Kidney (tissue), 14 donors: ENCODE data around the gene HSPB7. TPM values are rescaled to one million over a fixed set of nuclear protein-coding genes. Genes with fewer than 3 reads are reported as not detected.

Experiments used
- DNase-seq, 5 donors: peaks; one replicate each; pipeline ENCODE4 v3.0.0-alpha.2; 2013 to 2020
- FAIRE-seq: peaks from 2 replicates; lab custom pipeline; 2012; peaks lifted over from hg19 to GRCh38; lab: Jason Lieb, UNC
- H3K27ac ChIP-seq, 2 donors: one replicate each; pipeline ENCODE4 v1.7.0; 2013; ENCODE audit warnings: low read depth in 2 of 2, low read length in 2 of 2, inconsistent platforms in 1 of 2
- H3K27me3 ChIP-seq: one replicate; pipeline ENCODE4 v1.7.1; 2013; ENCODE audit warnings: low read length, inconsistent platforms; ENCODE audit not compliant: control insufficient read depth, insufficient read depth
- H3K36me3 ChIP-seq, 3 donors: one replicate each; pipeline versions ENCODE4 v1.7.0 to v1.7.1; 2013; ENCODE audit warnings: low read length in 3 of 3, control low read depth in 1 of 3, inconsistent platforms in 1 of 3; ENCODE audit not compliant: insufficient read depth in 3 of 3, control insufficient read depth in 2 of 3
- H3K4me1 ChIP-seq, 3 donors: one replicate each; pipeline versions ENCODE4 v1.7.0 to v1.7.1; 2013; ENCODE audit warnings: low read length in 3 of 3, inconsistent platforms in 1 of 3, low read depth in 1 of 3; ENCODE audit not compliant: control insufficient read depth in 2 of 3, insufficient read depth in 2 of 3
- H3K4me3 ChIP-seq, 3 donors: one replicate each; pipeline versions ENCODE4 v1.7.0 to v1.8.1; 2013; ENCODE audit warnings: low read length in 3 of 3, control low read depth in 1 of 3, inconsistent platforms in 1 of 3
- H3K9ac ChIP-seq, 3 donors: one replicate each; pipeline versions ENCODE4 v1.7.0 to v1.7.1; 2013; ENCODE audit warnings: low read length in 3 of 3, control low read depth in 1 of 3, inconsistent platforms in 1 of 3
- H3K9me3 ChIP-seq, 3 donors: one replicate each; pipeline versions ENCODE4 v1.7.0 to v1.7.1; 2013; ENCODE audit warnings: low read length in 3 of 3, control low read depth in 1 of 3, inconsistent platforms in 1 of 3; ENCODE audit not compliant: control insufficient read depth in 2 of 3, insufficient read depth in 1 of 3
- CTCF ChIP-seq: IDR thresholded peaks from 3 replicates; pipeline ENCODE4 v1.5.1; 2012; ENCODE audit warnings: mild to moderate bottlenecking, moderate library complexity, borderline replicate concordance; ENCODE audit not compliant: insufficient read depth; ENCODE audit errors: extremely low read depth
- intact Hi-C: fragments of 100-400 bp; cut with DNase I; formaldehyde crosslinking; loops from one replicate; pipeline ENCODE4 v1.11.1; 2022
- polyA plus RNA-seq: library from polyadenylated mRNA; stranded (reverse); fragments of 350-450 nt; fragmentation: Illumina TruSeq; extraction: RNeasy Lipid Tissue Mini Kit (QIAGEN cat#74804); gene quantifications from one replicate; pipeline ENCODE4 v1.2.3, GENCODE V29; 2014; ENCODE audit warnings: low read depth, low replicate concordance; ENCODE audit not compliant: insufficient read depth
- total RNA-seq: library from RNA; stranded (reverse); fragmentation: NEBNext Ultra II Directional; extraction: Animal tissue kit (Norgen Biotek cat#: 25700); gene quantifications from one replicate; pipeline ENCODE4 v1.2.1, GENCODE V29; 2021
- donor health status: control.
- donor health status: control.
- donor health status: control.
- donor health status: control.
- donor health status: control.
- donor health status: DM: yes; HTN: yes; CAD: no.
- donor health status: Normal renal cell carcinoma (clear cell type).

Gene HSPB7
- total and polyA plus RNA-seq, 2 donors from 2014 or later = 17.0 to 29.1 TPM

- no peaks in the 10 kb centered on the region for H3K9me3 ChIP-seq
- no peak for TF ChIP-seq CTCF
- peak overlapping the region; percentile 74 to 95 for H3K27ac ChIP-seq
- H3K36me3 ChIP-seq = no peaks in the 10 kb centered on the region
- FAIRE-seq = no peak
- H3K27me3 ChIP-seq = no peaks in the 10 kb centered on the region
- no peak for DNase-seq
- no peak overlapping the region for H3K4me3 ChIP-seq
- H3K9ac ChIP-seq = peak overlapping the region in 1 of 3 donors; percentile 58
- intact Hi-C loops = no loop called here
- H3K4me1 ChIP-seq = peaks cover 0 to 46% (median 17%) of the 10 kb centered on the region in 3 donors
Measured at GRCh38 chr1:16017076-16017460, 775 bp downstream of the HSPB7 start.

GRCh38 chr1:16015960-16016901, 1.6 kb downstream of the HSPB7 start:
- DNase-seq (peak in 1 of 5 donors; percentile 89), FAIRE-seq (no peak)
- no peaks in the 10 kb centered on the region for H3K27me3 ChIP-seq
- peaks cover 0 to 47% (median 17%) of the 10 kb centered on the region in 3 donors for H3K4me1 ChIP-seq
- peak overlapping the region; percentile 92 to 95 for H3K27ac ChIP-seq
- intact Hi-C loops = no loop called here
- no peaks in the 10 kb centered on the region for H3K9me3 ChIP-seq
- peak overlapping the region in 2 of 3 donors; percentile 49 to 71 for H3K9ac ChIP-seq
- no peak for TF ChIP-seq CTCF
- H3K36me3 ChIP-seq = no peaks in the 10 kb centered on the region
- H3K4me3 ChIP-seq = no peak overlapping the region

GRCh38 chr1:16015491-16015890, 2.4 kb downstream of the HSPB7 start:
- H3K27me3 ChIP-seq = no peaks in the 10 kb centered on the region
- no peak for TF ChIP-seq CTCF
- no peak for FAIRE-seq
- DNase-seq = no peak
- no peak overlapping the region for H3K4me3 ChIP-seq
- H3K9ac ChIP-seq = peak overlapping the region in 2 of 3 donors; percentile 49 to 82
- H3K27ac ChIP-seq = peak overlapping the region; percentile 92 to 95
- H3K36me3 ChIP-seq = no peaks in the 10 kb centered on the region
- H3K4me1 ChIP-seq = peaks cover 0 to 47% (median 17%) of the 10 kb centered on the region in 3 donors
- intact Hi-C loops = no loop called here
- H3K9me3 ChIP-seq = no peaks in the 10 kb centered on the region
